Nephron (organoid): ENCODE results near the gene SNX32.
A peak's percentile ranks its signal among the peaks of the same experiment; 100 is the strongest.

ENCODE experiments used
- H3K27ac Mint-ChIP-seq, 3 experiments: 2 replicates each; pipeline ENCODE4 v1.8.0; 2020; ENCODE audit warnings: mixed read lengths in 3 of 3, mild to moderate bottlenecking in 2 of 3, moderate library complexity in 1 of 3
- H3K27me3 Mint-ChIP-seq: 2 replicates; pipeline ENCODE4 v1.8.0; 2021; ENCODE audit warnings: low read depth, mild to moderate bottlenecking, moderate library complexity, mixed read lengths
- H3K36me3 Mint-ChIP-seq: 2 replicates; pipeline ENCODE4 v1.8.0; 2020; ENCODE audit warnings: low read depth, mixed read lengths
- H3K4me1 Mint-ChIP-seq: 2 replicates; pipeline ENCODE4 v1.8.0; 2020; ENCODE audit warnings: mixed read lengths
- H3K4me3 Mint-ChIP-seq, 3 experiments: 2 replicates each; pipeline ENCODE4 v1.8.0; 2020; ENCODE audit warnings: mild to moderate bottlenecking in 3 of 3, mixed read lengths in 3 of 3, moderate library complexity in 2 of 3
- H3K9me3 Mint-ChIP-seq: 2 replicates; pipeline ENCODE4 v1.8.0; 2020; ENCODE audit warnings: mixed read lengths
- CTCF ChIP-seq, 3 experiments: fragments of 200-600 bp; sonication (generic); IDR thresholded peaks; one replicate each; pipeline ENCODE4 v1.5.0; 2021; ENCODE audit warnings: antibody characterized with exemption in 3 of 3; ENCODE audit not compliant: unreplicated experiment in 3 of 3

The SNX32 gene

GRCh38 chr11:65787649-65788622 is 45.8 kb upstream of the SNX32 start:
- no peaks in the 10 kb centered on the region for H3K9me3 Mint-ChIP-seq
- H3K27ac Mint-ChIP-seq: peak overlapping the region; percentile 64 to 98 (median 88)
- peaks cover 92% of the 10 kb centered on the region for H3K27me3 Mint-ChIP-seq
- peak overlapping the region; percentile 84 to 88 (median 87) for H3K4me3 Mint-ChIP-seq
- H3K36me3 Mint-ChIP-seq: no peaks in the 10 kb centered on the region
- no peak for TF ChIP-seq CTCF (IDR thresholded peaks at IDR 0.05; ENCODE audit: unreplicated experiment in 3 of 3)
- peaks cover 14% of the 10 kb centered on the region for H3K4me1 Mint-ChIP-seq

GRCh38 chr11:65788821-65789220 is 44.9 kb upstream of the SNX32 start:
- no peaks in the 10 kb centered on the region for H3K9me3 Mint-ChIP-seq

GRCh38 chr11:65789230-65790103 is 44.3 kb upstream of the SNX32 start:
- no peaks in the 10 kb centered on the region for H3K36me3 Mint-ChIP-seq
- TF ChIP-seq CTCF (IDR thresholded peaks at IDR 0.05; ENCODE audit: unreplicated experiment in 3 of 3): no peak
- H3K4me1 Mint-ChIP-seq: peaks cover 14% of the 10 kb centered on the region
- peaks cover 81% of the 10 kb centered on the region for H3K27me3 Mint-ChIP-seq
- no peaks in the 10 kb centered on the region for H3K9me3 Mint-ChIP-seq
- peak overlapping the region; percentile 27 to 98 (median 79) for H3K27ac Mint-ChIP-seq
- H3K4me3 Mint-ChIP-seq: peak overlapping the region; percentile 53 to 88 (median 79)

More at GRCh38 chr11:65788821-65789220, 44.9 kb upstream of the SNX32 start:
- H3K4me3 Mint-ChIP-seq: peak overlapping the region; percentile 84 to 88 (median 87)
- H3K27ac Mint-ChIP-seq: peak overlapping the region; percentile 27 to 98 (median 79)
- peaks cover 84% of the 10 kb centered on the region for H3K27me3 Mint-ChIP-seq
- TF ChIP-seq CTCF (IDR thresholded peaks at IDR 0.05; ENCODE audit: unreplicated experiment in 3 of 3): no peak
- H3K4me1 Mint-ChIP-seq: peaks cover 14% of the 10 kb centered on the region
- no peaks in the 10 kb centered on the region for H3K36me3 Mint-ChIP-seq

GRCh38 chr11:65790104-65790901 is 43.5 kb upstream of the SNX32 start:
- H3K9me3 Mint-ChIP-seq: no peaks in the 10 kb centered on the region
- peaks cover 14% of the 10 kb centered on the region for H3K4me1 Mint-ChIP-seq
- peak overlapping the region in 2 of 3 experiments; percentile 6 to 55 for H3K27ac Mint-ChIP-seq
- H3K36me3 Mint-ChIP-seq: no peaks in the 10 kb centered on the region
- no peak for TF ChIP-seq CTCF (IDR thresholded peaks at IDR 0.05; ENCODE audit: unreplicated experiment in 3 of 3)
- H3K27me3 Mint-ChIP-seq: peaks cover 78% of the 10 kb centered on the region
- no peak overlapping the region for H3K4me3 Mint-ChIP-seq

- no peak for TF ChIP-seq CTCF (IDR thresholded peaks at IDR 0.05; ENCODE audit: unreplicated experiment in 3 of 3)
- peak overlapping the region in 1 of 3 experiments; percentile 6 for H3K27ac Mint-ChIP-seq
- H3K27me3 Mint-ChIP-seq: peaks cover 70% of the 10 kb centered on the region
- H3K4me1 Mint-ChIP-seq: peaks cover 10% of the 10 kb centered on the region
- H3K36me3 Mint-ChIP-seq: no peaks in the 10 kb centered on the region
- H3K9me3 Mint-ChIP-seq: no peaks in the 10 kb centered on the region
- no peak overlapping the region for H3K4me3 Mint-ChIP-seq
Observed at GRCh38 chr11:65790902-65791650, 42.7 kb upstream of the SNX32 start.
